Omental fat pad (tissue), 4 donors: Measurements from ENCODE around the gene CDC42EP5. TPM values are rescaled to one million over a fixed set of nuclear protein-coding genes. Genes with fewer than 3 reads are reported as not detected.
A peak's percentile ranks its signal among the peaks of the same experiment; 100 is the strongest.

Source experiments
- ATAC-seq: fragments of 150-250 bp; one replicate; pipeline ENCODE4 v1.9.1; 2016; ENCODE audit warnings: mild to moderate bottlenecking, moderate library complexity; ENCODE audit not compliant: low FRiP score
- DNase-seq: peaks from one replicate; pipeline ENCODE4 v3.0.0-alpha.2; 2019; ENCODE audit warnings: low spot score
- CTCF ChIP-seq, 3 donors: fragments of 450-650 bp; IDR thresholded peaks; one replicate each; pipeline ENCODE4 v1.5.1; 2016 to 2017; ENCODE audit warnings: antibody characterized with exemption in 3 of 3, mild to moderate bottlenecking in 3 of 3, moderate library complexity in 2 of 3
- total RNA-seq, 4 donors: library from RNA; depleted of rRNA; stranded (reverse); fragments of >200 nt; gene quantifications; one replicate each; pipeline ENCODE4 v1.1.0, GENCODE V29; 2016

The CDC42EP5 gene
- total RNA-seq, 4 donors from 2014 or later, result 12.1 to 24.1 (median 17.4) TPM

- ATAC-seq, result no peak
- DNase-seq, result no peak
- no peak for TF ChIP-seq CTCF (IDR thresholded peaks at IDR 0.05)
Observed at GRCh38 chr19:54425382-54425723, 47.7 kb downstream of the CDC42EP5 start.

GRCh38 chr19:54424660-54425381 is 48.3 kb downstream of the CDC42EP5 start:
- ATAC-seq (no peak), DNase-seq (no peak)
- no peak for TF ChIP-seq CTCF (IDR thresholded peaks at IDR 0.05)

GRCh38 chr19:54424201-54424600 is 48.9 kb downstream of the CDC42EP5 start:
- no peak for TF ChIP-seq CTCF (IDR thresholded peaks at IDR 0.05)
- ATAC-seq (no peak), DNase-seq (no peak)

- DNase-seq (no peak), ATAC-seq (no peak)
- no peak for TF ChIP-seq CTCF (IDR thresholded peaks at IDR 0.05)
Observed at GRCh38 chr19:54422136-54422535, 51.0 kb downstream of the CDC42EP5 start.

GRCh38 chr19:54421521-54421920 is 51.6 kb downstream of the CDC42EP5 start:
- ATAC-seq (no peak), DNase-seq (no peak)
- no peak for TF ChIP-seq CTCF (IDR thresholded peaks at IDR 0.05)

- TF ChIP-seq CTCF (IDR thresholded peaks at IDR 0.05), result no peak
- ATAC-seq, result peak; percentile 11
- no peak for DNase-seq
Observed at GRCh38 chr19:54421169-54421516, 52.0 kb downstream of the CDC42EP5 start.

GRCh38 chr19:54420383-54421168 is 52.5 kb downstream of the CDC42EP5 start:
- DNase-seq, result no peak
- ATAC-seq, result peak; percentile 11
- no peak for TF ChIP-seq CTCF (IDR thresholded peaks at IDR 0.05)
